GM12801 (cell line): ENCODE measurements around the gene WDR93.

Source experiments
- CTCF ChIP-seq: IDR thresholded peaks from one replicate; pipeline ENCODE4 v1.5.1; 2011; ENCODE audit warnings: control low read depth; ENCODE audit not compliant: insufficient read length; ENCODE audit errors: extremely low read depth

WDR93 gene

GRCh38 chr15:89675606-89676005, 15.0 kb upstream of the WDR93 start:
- TF ChIP-seq CTCF: no peak

- TF ChIP-seq CTCF: no peak
Measured at GRCh38 chr15:89677381-89677780, 13.2 kb upstream of the WDR93 start.

DNA sequence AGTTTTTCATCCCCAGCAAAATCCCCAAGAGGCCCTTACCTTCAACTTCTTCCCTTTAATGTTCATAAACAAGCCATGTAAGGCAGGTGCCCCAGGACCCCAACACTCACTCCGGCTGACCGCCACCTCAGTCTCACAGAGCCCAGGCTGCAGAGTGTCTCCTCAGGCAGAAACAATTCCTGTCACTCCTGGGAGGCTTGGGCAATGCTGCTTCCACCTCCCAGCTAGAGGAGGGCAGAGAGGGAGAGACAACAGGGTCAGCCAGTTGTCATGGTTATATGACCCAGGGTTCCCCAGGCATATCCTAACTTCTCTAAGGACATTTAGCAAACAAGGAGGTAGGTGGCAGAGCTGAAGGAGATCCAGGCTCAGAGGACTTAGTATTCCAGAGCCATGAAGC, 11.4 kb upstream of the WDR93 start, which contains the start of gene PLIN1:
TSS of gene PLIN1 (minus strand) at position 156 of the 400 bp plus-strand sequence. CDS start 1,878 bp downstream, outside the sequence.
- TF ChIP-seq CTCF: no peak

GRCh38 chr15:89680282-89680873, 10.2 kb upstream of the WDR93 start:
- no peak for TF ChIP-seq CTCF

GRCh38 chr15:89681146-89681545, 9.5 kb upstream of the WDR93 start:
- TF ChIP-seq CTCF: no peak

DNA sequence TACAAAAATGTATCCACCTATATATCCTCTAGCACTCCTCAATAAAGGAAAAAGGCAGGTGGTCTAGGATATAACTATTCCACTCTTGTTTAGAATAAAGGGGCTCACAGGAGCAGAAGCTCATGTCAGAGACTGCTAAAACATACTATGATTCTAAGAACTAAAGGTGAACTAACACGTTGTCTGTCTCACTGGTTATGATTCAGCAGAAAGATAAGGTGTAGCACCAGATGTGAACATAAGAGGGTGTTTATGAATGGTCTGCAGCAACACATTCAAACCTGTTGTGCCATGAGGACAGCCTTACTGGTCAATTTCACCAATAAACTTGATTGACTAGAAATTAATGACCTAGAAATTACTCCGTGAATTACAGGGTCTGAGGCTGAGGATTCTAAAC, 4.6 kb upstream of the WDR93 start:
- TF ChIP-seq CTCF: no peak

- TF ChIP-seq CTCF: no peak
Measured at GRCh38 chr15:89686522-89686921, 4.1 kb upstream of the WDR93 start.

DNA sequence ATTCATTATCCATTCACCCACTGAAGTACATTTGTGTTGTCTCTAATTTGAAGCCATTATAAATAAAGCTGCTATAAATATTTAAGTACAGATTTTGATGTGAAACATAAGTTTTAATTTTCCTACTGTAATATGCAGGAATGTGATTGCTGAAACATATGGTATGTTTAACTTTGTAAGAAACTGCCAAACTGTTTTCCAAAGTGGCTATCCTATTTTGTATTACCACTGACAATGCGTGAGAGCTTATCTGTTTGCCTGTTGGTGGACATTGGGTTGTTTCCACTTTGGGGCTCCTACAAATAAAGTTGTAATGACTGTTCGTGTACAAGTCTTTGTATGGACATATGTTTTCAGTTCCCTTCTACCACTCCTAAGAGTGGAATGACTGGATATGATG, 2.5 kb downstream of the WDR93 start:
- TF ChIP-seq CTCF: no peak
